Ovary (tissue), 3 donors: ENCODE measurements around the gene PHOSPHO2.

Experiments
- EP300 ChIP-seq: sonication (generic); formaldehyde crosslinking; IDR thresholded peaks from one replicate; pipeline ENCODE4 v1.6.1; 2017; ENCODE audit warnings: antibody characterized with exemption
- POLR2A ChIP-seq: fragments of 450-650 bp; IDR thresholded peaks from one replicate; pipeline ENCODE4 v1.6.1; 2017; ENCODE audit warnings: antibody characterized with exemption, mild to moderate bottlenecking, moderate library complexity
- TF ChIP-seq, protein P1 (sequence below), 3 donors: fragments of 450-650 bp in 2 of 3; fragments of 200-600 bp in 1 of 3; IDR thresholded peaks; one replicate each; pipeline versions ENCODE4 v1.5.1 to v1.8.0; 2016 to 2022; ENCODE audit warnings: antibody characterized with exemption in 3 of 3, mild to moderate bottlenecking in 1 of 3
- donor health status: DM: no; HTN: no; CAD: no.

DNA sequence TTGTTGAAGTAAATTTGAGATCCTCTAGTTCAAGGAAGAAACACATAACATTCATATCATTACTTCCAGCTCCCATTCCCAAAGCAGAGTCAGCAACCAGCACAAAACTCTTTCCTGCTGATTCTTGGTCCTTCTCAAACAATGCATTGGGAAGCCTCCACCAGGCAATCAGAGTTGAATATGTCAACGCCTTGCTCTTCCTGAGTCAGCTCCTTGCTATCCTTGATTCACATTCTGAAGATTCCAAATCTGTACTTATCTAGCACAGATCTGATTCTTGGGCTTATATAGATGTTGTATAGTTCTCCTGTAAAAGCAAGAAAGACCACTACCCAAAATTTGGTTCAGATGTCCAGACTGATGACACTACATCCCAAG is 29.7 kb upstream of the PHOSPHO2 start:
- TF ChIP-seq, protein P1, sequence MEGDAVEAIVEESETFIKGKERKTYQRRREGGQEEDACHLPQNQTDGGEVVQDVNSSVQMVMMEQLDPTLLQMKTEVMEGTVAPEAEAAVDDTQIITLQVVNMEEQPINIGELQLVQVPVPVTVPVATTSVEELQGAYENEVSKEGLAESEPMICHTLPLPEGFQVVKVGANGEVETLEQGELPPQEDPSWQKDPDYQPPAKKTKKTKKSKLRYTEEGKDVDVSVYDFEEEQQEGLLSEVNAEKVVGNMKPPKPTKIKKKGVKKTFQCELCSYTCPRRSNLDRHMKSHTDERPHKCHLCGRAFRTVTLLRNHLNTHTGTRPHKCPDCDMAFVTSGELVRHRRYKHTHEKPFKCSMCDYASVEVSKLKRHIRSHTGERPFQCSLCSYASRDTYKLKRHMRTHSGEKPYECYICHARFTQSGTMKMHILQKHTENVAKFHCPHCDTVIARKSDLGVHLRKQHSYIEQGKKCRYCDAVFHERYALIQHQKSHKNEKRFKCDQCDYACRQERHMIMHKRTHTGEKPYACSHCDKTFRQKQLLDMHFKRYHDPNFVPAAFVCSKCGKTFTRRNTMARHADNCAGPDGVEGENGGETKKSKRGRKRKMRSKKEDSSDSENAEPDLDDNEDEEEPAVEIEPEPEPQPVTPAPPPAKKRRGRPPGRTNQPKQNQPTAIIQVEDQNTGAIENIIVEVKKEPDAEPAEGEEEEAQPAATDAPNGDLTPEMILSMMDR (IDR thresholded peaks at IDR 0.05): no peak
- TF ChIP-seq POLR2A (no peak), EP300 (no peak)
